NCI-H187 treated with DMSO at 0.1 percent for 48 hours (cell line): ENCODE measurements around the gene CYP39A1.
"Not testable (repeated sequence)": the region's sequence is repeated elsewhere in the genome, so short reads cannot be mapped to it uniquely, and the experiment has no call there.

Source experiments
- DNase-seq: peaks from one replicate; lab custom pipeline; 2025; lab: John Stamatoyannopoulos, UW

The CYP39A1 gene

GRCh38 chr6:46648869-46649492, 3.6 kb downstream of the CYP39A1 start:
- no peak for DNase-seq

GRCh38 chr6:46648108-46648507, 4.5 kb downstream of the CYP39A1 start:
- not testable (repeated sequence) for DNase-seq

GRCh38 chr6:46645265-46645664, 7.4 kb downstream of the CYP39A1 start:
- DNase-seq, result no peak

GRCh38 chr6:46642928-46643751, 9.5 kb downstream of the CYP39A1 start:
- DNase-seq, result no peak

GRCh38 chr6:46638650-46639049, 14.0 kb downstream of the CYP39A1 start:
- DNase-seq, result no peak

- no peak for DNase-seq
These were observed 14.7 kb downstream of the CYP39A1 start for GRCh38 chr6:46637933-46638332.

- DNase-seq, result no peak
These were observed 15.5 kb downstream of the CYP39A1 start for GRCh38 chr6:46637145-46637544.

GRCh38 chr6:46635462-46635861, 17.2 kb downstream of the CYP39A1 start:
- DNase-seq, result no peak

GRCh38 chr6:46632053-46632452, 20.6 kb downstream of the CYP39A1 start:
- DNase-seq, result no peak

GRCh38 chr6:46629691-46630090, 22.9 kb downstream of the CYP39A1 start:
- no peak for DNase-seq

- no peak for DNase-seq
These were observed 23.6 kb downstream of the CYP39A1 start for GRCh38 chr6:46628976-46629375.

- DNase-seq, result no peak
These were observed 24.1 kb downstream of the CYP39A1 start for GRCh38 chr6:46628498-46628897.

- no peak for DNase-seq
These were observed 25.6 kb downstream of the CYP39A1 start for GRCh38 chr6:46626976-46627375.

GRCh38 chr6:46626228-46626909, 26.2 kb downstream of the CYP39A1 start:
- DNase-seq, result no peak

GRCh38 chr6:46618726-46619125, 33.9 kb downstream of the CYP39A1 start:
- no peak for DNase-seq

GRCh38 chr6:46612645-46613044, 40.0 kb downstream of the CYP39A1 start:
- DNase-seq, result no peak

- DNase-seq, result no peak
These were observed 41.6 kb downstream of the CYP39A1 start for GRCh38 chr6:46610862-46611553.

GRCh38 chr6:46606338-46606737, 46.3 kb downstream of the CYP39A1 start:
- DNase-seq, result no peak

- DNase-seq, result no peak
These were observed 47.4 kb downstream of the CYP39A1 start for GRCh38 chr6:46605091-46605797.

GRCh38 chr6:46598215-46598614, 54.4 kb downstream of the CYP39A1 start:
- DNase-seq, result no peak

GRCh38 chr6:46592740-46593139, 59.9 kb downstream of the CYP39A1 start:
- no peak for DNase-seq

GRCh38 chr6:46592046-46592445, 60.6 kb downstream of the CYP39A1 start:
- DNase-seq, result no peak
